K562 (cell line): ENCODE results near the gene HSD3B7. TPM values are rescaled to one million over a fixed set of nuclear protein-coding genes. Genes with fewer than 3 reads are reported as not detected.
A peak's percentile ranks its signal among the peaks of the same experiment; 100 is the strongest.

Experiments used
- ATAC-seq: fragments of 200-7000 bp; cut with Tn5 transposase; 3 replicates; pipeline ENCODE4 v1.9.1; 2020; ENCODE audit warnings: moderate library complexity
- BruUV-seq: library from RNA; stranded (reverse); fragments of 400-500 nt; replicated peaks from 2 replicates; lab custom pipeline; 2021; lab: Mats Ljungman, UMichigan
- CTCF ChIA-PET: fragments of 300-600 bp; formaldehyde crosslinking; extraction: SDS; loops from one replicate; lab custom pipeline; 2021; ENCODE audit warnings: low intra/inter-chr PET ratio; lab: Yijun Ruan, JAX
- POLR2A ChIA-PET: fragments of 300-600, 350-650 bp; sonication (Branson Sonifier 250); formaldehyde crosslinking; extraction: SDS; loops from one replicate; lab custom pipeline; 2021; ENCODE audit warnings: antibody characterized with exemption, inconsistent platforms; lab: Yijun Ruan, JAX
- DNase-seq, 4 experiments: peaks; one replicate each; pipeline versions ENCODE4 v3.0.0 to v3.0.0-alpha.2; 2011 to 2018; ENCODE audit warnings: low spot score in 3 of 4, mixed read lengths in 3 of 4; ENCODE audit errors: extremely low read depth in 1 of 4
- FAIRE-seq: peaks from 2 replicates; lab custom pipeline; 2011; peaks lifted over from hg19 to GRCh38; lab: Jason Lieb, UNC
- H2AFZ ChIP-seq: 2 replicates; pipeline ENCODE4 v1.6.0; 2011; ENCODE audit warnings: low read depth, low read length, control low read depth, inconsistent platforms
- H3K27ac ChIP-seq: fragments of 200-600 bp; 3 replicates; pipeline ENCODE4 v1.8.0; 2011; ENCODE audit warnings: low read depth, mild to moderate bottlenecking, control low read depth, inconsistent platforms, low read length, moderate library complexity, mixed read lengths; ENCODE audit errors: extremely low read depth
- H3K27me3 ChIP-seq, 2 experiments: fragments of 300-600 bp in 1 of 2; 2 replicates in 1 of 2; 3 replicates in 1 of 2; pipeline versions ENCODE4 v1.6.0 to v1.8.0; 2011; ENCODE audit warnings: inconsistent platforms in 2 of 2, low read length in 2 of 2, mild to moderate bottlenecking in 1 of 2, mixed read lengths in 1 of 2, moderate library complexity in 1 of 2; ENCODE audit not compliant: control insufficient read depth in 2 of 2, insufficient read depth in 2 of 2
- H3K36me3 ChIP-seq: fragments of 300-600 bp; 3 replicates; pipeline ENCODE4 v1.8.0; 2011; ENCODE audit warnings: mild to moderate bottlenecking, low read length, inconsistent platforms; ENCODE audit not compliant: control insufficient read depth, insufficient read depth
- H3K4me1 ChIP-seq, 2 experiments: fragments of 200-600 bp in 1 of 2; replicated peaks in 1 of 2; 2 replicates in 1 of 2; 3 replicates in 1 of 2; pipeline versions ENCODE4 v1.5.1 to v1.8.0; 2011; ENCODE audit warnings: inconsistent platforms in 2 of 2, low read length in 2 of 2, mild to moderate bottlenecking in 1 of 2, mixed read lengths in 1 of 2, moderate library complexity in 1 of 2; ENCODE audit not compliant: control insufficient read depth in 2 of 2, insufficient read depth in 2 of 2
- H3K4me2 ChIP-seq: 2 replicates; pipeline ENCODE4 v1.6.1; 2011; ENCODE audit warnings: low read length, control low read depth, inconsistent platforms, mixed read lengths; ENCODE audit not compliant: insufficient read depth
- H3K4me3 ChIP-seq: fragments of 200-600 bp; sonication (generic), shearing (Covaris generic); 2 replicates; pipeline ENCODE4 v1.5.1; 2016; ENCODE audit warnings: control low read depth, inconsistent platforms
- H3K79me2 ChIP-seq: fragments of 200-600 bp; 3 replicates; pipeline ENCODE4 v1.8.0; 2011; ENCODE audit warnings: low read length, inconsistent platforms; ENCODE audit not compliant: control insufficient read depth, insufficient read depth
- H3K9ac ChIP-seq, 2 experiments: 2 replicates each; pipeline versions ENCODE4 v1.6.0 to v1.6.1; 2011; ENCODE audit warnings: low read depth in 2 of 2, low read length in 2 of 2, control low read depth in 1 of 2, inconsistent platforms in 1 of 2, mild to moderate bottlenecking in 1 of 2, mixed read lengths in 1 of 2; ENCODE audit not compliant: insufficient read depth in 1 of 2
- H3K9me1 ChIP-seq: one replicate; pipeline ENCODE4 v1.6.0; 2011; ENCODE audit warnings: inconsistent platforms, mild to moderate bottlenecking, low read length, moderate library complexity; ENCODE audit not compliant: control insufficient read depth, insufficient read depth
- H3K9me3 ChIP-seq: replicated peaks from 2 replicates; pipeline ENCODE4 v1.5.1; 2011; ENCODE audit warnings: low read depth, low read length, inconsistent platforms; ENCODE audit not compliant: control insufficient read depth, insufficient read depth
- H4K20me1 ChIP-seq: replicated peaks from 2 replicates; pipeline ENCODE4 v1.6.1; 2011; ENCODE audit warnings: low read length, inconsistent platforms, mixed read lengths; ENCODE audit not compliant: control insufficient read depth, insufficient read depth
- EGR1 ChIP-seq: fragments of 450-650 bp; conservative IDR thresholded peaks from 2 replicates; pipeline ENCODE4 v1.6.1; 2017; ENCODE audit warnings: mild to moderate bottlenecking
- ERF ChIP-seq: fragments of 450-650 bp; formaldehyde crosslinking; IDR thresholded peaks from 2 replicates; pipeline ENCODE4 v1.4.0; 2020; ENCODE audit warnings: mild to moderate bottlenecking, mixed read lengths
- MYNN ChIP-seq, 2 experiments: sonication (generic); formaldehyde crosslinking in 1 of 2; IDR thresholded peaks; 2 replicates each; pipeline versions ENCODE4 v1.5.0 to v1.6.1; 2016 to 2020; ENCODE audit warnings: antibody characterized with exemption in 1 of 2, missing genetic modification reagents in 1 of 2
- RBM34 ChIP-seq: fragments of 200-400 bp; formaldehyde crosslinking; IDR thresholded peaks from 2 replicates; pipeline ENCODE4 v1.6.1; 2018; ENCODE audit warnings: low read length, borderline replicate concordance; ENCODE audit not compliant: insufficient read depth
- ZBTB7A ChIP-seq: IDR thresholded peaks from 2 replicates; pipeline ENCODE4 v1.6.1; 2011; ENCODE audit warnings: low read depth, mild to moderate bottlenecking, low read length, moderate library complexity, borderline replicate concordance; ENCODE audit not compliant: control insufficient read depth
- ZNF431 ChIP-seq: sonication (generic); formaldehyde crosslinking; IDR thresholded peaks from 2 replicates; pipeline ENCODE4 v1.8.0; 2022; ENCODE audit warnings: mild to moderate bottlenecking, missing genetic modification reagents
- whole genome bisulfite sequencing: fragments of 100-300 bp; shearing (Covaris generic); methylation state at CpG from one replicate; pipeline ENCODE4 v1.1.6; 2016; ENCODE audit warnings: low coverage, mixed read lengths; ENCODE audit not compliant: insufficient coverage; ENCODE audit errors: missing lambda C conversion rate; 5-methylcytosine and 5-hydroxymethylcytosine counted together
- in situ Hi-C: fragments of 300-500 bp; cut with MboI; formaldehyde crosslinking; loops from 4 replicates; pipeline ENCODE4 v1.15.0; 2018; ENCODE audit warnings: inconsistent platforms, mixed read lengths
- intact Hi-C: fragments of 100-400 bp; cut with micrococcal nuclease; formaldehyde crosslinking; loops from 2 replicates; pipeline ENCODE4 v1.14.2; 2022
- polyA plus RNA-seq, 8 experiments: library from polyadenylated mRNA; depleted of rRNA in 4 of 8; stranded (reverse) in 5 of 8; unstranded in 3 of 8; fragments of >200 nt; fragmentation: Nextera tagmentation in 2 of 8; fragmentation: Illumina TruSeq in 1 of 8; extraction: Ambion mirVana in 2 of 8; extraction: Trizol in 1 of 8; gene quantifications; 2 replicates each; pipeline versions ENCODE4 v1.2.1 to v1.2.3, GENCODE V29; 2011 to 2014; ENCODE audit warnings: inconsistent platforms in 1 of 8, missing spikeins in 1 of 8
- total RNA-seq, 7 experiments: library from RNA; depleted of rRNA in 6 of 7; stranded (reverse); fragments of >200 nt in 6 of 7; fragmentation: Illumina TruSeq in 2 of 7; extraction: Trizol in 2 of 7; gene quantifications; 2 replicates each; pipeline versions ENCODE4 v1.2.1 to v1.2.3, GENCODE V29; 2011 to 2021; ENCODE audit warnings: low replicate concordance in 1 of 7
- TF ChIP-seq, protein P1 (sequence below): sonication (generic); formaldehyde crosslinking; IDR thresholded peaks from 2 replicates; pipeline ENCODE4 v1.8.0; 2022; ENCODE audit warnings: mild to moderate bottlenecking, missing genetic modification reagents
- TF ChIP-seq, protein P2 (sequence below): fragments of 250-450 bp; sonication (Bioruptor Pico); IDR thresholded peaks from 2 replicates; pipeline ENCODE4 v1.8.0; 2021; ENCODE audit warnings: mild to moderate bottlenecking, moderate library complexity

Gene HSD3B7
- total and polyA plus RNA-seq, 9 of the 15 experiments (the other 6 are each of a cell fraction or from before 2014, with no cell fraction given), result 5.4 to 49.1 (median 23.0) TPM

DNA sequence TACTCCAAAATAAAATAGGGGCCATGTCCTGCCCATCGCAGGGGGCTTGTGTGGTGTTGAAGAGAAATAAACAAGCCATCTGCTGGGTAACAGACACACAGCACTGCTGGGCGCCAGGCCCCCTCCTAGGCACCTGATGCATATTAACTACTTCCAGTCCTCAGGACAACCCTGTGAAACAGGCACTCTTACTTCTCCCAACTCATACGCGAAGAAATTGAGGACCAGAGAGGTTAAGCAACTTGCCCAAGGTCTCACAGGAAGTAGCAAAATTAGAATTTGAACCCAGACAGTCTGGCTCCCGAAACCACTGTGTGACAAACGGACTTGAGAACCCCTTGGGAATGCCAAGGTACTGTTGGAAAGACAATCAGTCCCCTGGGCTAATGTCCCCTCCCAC, 22.7 kb downstream of the HSD3B7 start (continued):
- no peak for TF ChIP-seq ZNF431 (CRISPR knock-in tag)

DNA sequence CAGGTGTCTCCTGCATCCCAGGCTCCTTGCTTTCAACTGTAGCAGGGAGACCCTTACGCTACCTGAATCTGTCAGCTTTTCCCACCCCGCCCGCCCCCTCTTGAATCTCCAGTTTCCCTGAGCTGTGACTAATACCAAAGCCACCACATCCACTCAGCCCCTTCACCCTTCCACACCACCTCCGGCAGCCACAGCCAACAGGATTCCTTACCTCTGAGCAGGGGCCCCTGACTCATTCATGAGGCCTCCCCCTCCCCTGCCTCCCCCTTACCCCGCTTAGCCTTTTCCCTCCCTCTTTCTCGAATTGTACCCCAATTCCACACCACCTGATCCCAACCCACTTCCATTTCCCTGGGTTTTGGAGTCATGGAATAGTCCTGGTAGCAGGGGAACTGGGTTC, 23.1 kb downstream of the HSD3B7 start:
- Histone ChIP-seq H3K27ac (no peak overlapping the region), H3K79me2 (no peaks in the 10 kb centered on the region), H4K20me1 (no peaks in the 10 kb centered on the region), H3K27me3 (peaks cover 13 to 23% of the 10 kb centered on the region in 2 experiments; a peak in 4 of 5 replicates), H3K4me1 (peaks cover 6 to 19% of the 10 kb centered on the region in 2 experiments; a peak in 3 of 5 replicates), H3K9ac (0 out of 4 replicates have a peak overlapping the region, but pooled peaks of 1 of the 2 experiments have one; percentile 27), H3K9me3 (no peaks in the 10 kb centered on the region), H3K4me3 (no peak overlapping the region), H3K4me2 (no peak overlapping the region), H2AFZ (no peak overlapping the region), H3K36me3 (no peaks in the 10 kb centered on the region), H3K9me1 (no peaks in the 10 kb centered on the region)
- CTCF ChIA-PET, result no interaction called here
- no TSS peak for BruUV-seq
- TF ChIP-seq, protein P1, sequence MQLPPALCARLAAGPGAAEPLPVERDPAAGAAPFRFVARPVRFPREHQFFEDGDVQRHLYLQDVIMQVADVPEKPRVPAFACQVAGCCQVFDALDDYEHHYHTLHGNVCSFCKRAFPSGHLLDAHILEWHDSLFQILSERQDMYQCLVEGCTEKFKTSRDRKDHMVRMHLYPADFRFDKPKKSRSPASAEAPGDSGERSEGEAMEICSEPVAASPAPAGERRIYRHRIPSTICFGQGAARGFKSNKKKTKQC (CRISPR knock-in tag), result no peak
- TF ChIP-seq EGR1 (peak; percentile 36; the same call in 1 of the 2 replicates), ERF (CRISPR knock-in tag) (no peak), RBM34 (no peak), ZBTB7A (0 out of 2 replicates have a peak, but pooled peaks have one; percentile 36), MYNN (IDR thresholded peaks at IDR 0.05) (no peak), MYNN (CRISPR knock-in tag; IDR thresholded peaks at IDR 0.05) (no peak)
- TF ChIP-seq, protein P2, sequence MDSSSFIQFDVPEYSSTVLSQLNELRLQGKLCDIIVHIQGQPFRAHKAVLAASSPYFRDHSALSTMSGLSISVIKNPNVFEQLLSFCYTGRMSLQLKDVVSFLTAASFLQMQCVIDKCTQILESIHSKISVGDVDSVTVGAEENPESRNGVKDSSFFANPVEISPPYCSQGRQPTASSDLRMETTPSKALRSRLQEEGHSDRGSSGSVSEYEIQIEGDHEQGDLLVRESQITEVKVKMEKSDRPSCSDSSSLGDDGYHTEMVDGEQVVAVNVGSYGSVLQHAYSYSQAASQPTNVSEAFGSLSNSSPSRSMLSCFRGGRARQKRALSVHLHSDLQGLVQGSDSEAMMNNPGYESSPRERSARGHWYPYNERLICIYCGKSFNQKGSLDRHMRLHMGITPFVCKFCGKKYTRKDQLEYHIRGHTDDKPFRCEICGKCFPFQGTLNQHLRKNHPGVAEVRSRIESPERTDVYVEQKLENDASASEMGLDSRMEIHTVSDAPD (CRISPR knock-in tag), result no peak
- FAIRE-seq (no peak), DNase-seq (no peak), ATAC-seq (no peak)
- 8% methylated on average over 5 of the region's 6 CpGs for WGBS
- POLR2A ChIA-PET, result no interaction called here
- in situ Hi-C loops (no loop called here), intact Hi-C loops (no loop called here)
